H1 (cell line): ENCODE measurements around the gene SLC25A40. TPM values are rescaled to one million over a fixed set of nuclear protein-coding genes. Genes with fewer than 3 reads are reported as not detected.
A peak's percentile ranks its signal among the peaks of the same experiment; 100 is the strongest.

Source experiments
- CTCF ChIA-PET: fragments of 300-600 bp; sonication (Branson Sonifier 250); formaldehyde crosslinking; loops from one replicate; lab custom pipeline; 2021; ENCODE audit not compliant: partially characterized antibody; lab: Charles Lee
- POLR2A ChIA-PET: fragments of 300-600 bp; sonication (Branson Sonifier 250); formaldehyde crosslinking; loops from one replicate; lab custom pipeline; 2021; ENCODE audit warnings: inconsistent platforms; ENCODE audit not compliant: partially characterized antibody; lab: Charles Lee
- DNase-seq, 2 experiments: peaks; one replicate each; pipeline versions ENCODE4 v3.0.0 to v3.0.0-alpha.2; 2010 to 2022; ENCODE audit warnings: low spot score in 2 of 2, low read depth in 1 of 2, mixed read lengths in 1 of 2
- FAIRE-seq: peaks from 2 replicates; lab custom pipeline; 2011; peaks lifted over from hg19 to GRCh38; lab: Jason Lieb, UNC
- H2AFZ ChIP-seq: 2 replicates; pipeline ENCODE4 v1.8.1; 2012; ENCODE audit warnings: low read length, inconsistent platforms
- H2AK5ac ChIP-seq: 2 replicates; pipeline ENCODE4 v1.6.1; 2013; ENCODE audit warnings: low read depth, low read length
- H2BK120ac ChIP-seq: replicated peaks from 2 replicates; pipeline ENCODE3; 2013; ENCODE audit warnings: low read depth, low read length, inconsistent platforms
- H2BK12ac ChIP-seq: 2 replicates; pipeline ENCODE4 v1.6.1; 2013; ENCODE audit warnings: low read depth, low read length
- H2BK15ac ChIP-seq: 2 replicates; pipeline ENCODE4 v1.6.1; 2013; ENCODE audit warnings: low read length
- H2BK20ac ChIP-seq: 2 replicates; pipeline ENCODE4 v1.6.1; 2013; ENCODE audit warnings: low read length
- H2BK5ac ChIP-seq: 2 replicates; pipeline ENCODE4 v1.6.1; 2013; ENCODE audit warnings: low read depth, low read length
- H3K14ac ChIP-seq: 2 replicates; pipeline ENCODE4 v1.6.1; 2013; ENCODE audit warnings: inconsistent platforms; ENCODE audit not compliant: insufficient read length
- H3K18ac ChIP-seq: 2 replicates; pipeline ENCODE4 v1.6.1; 2013; ENCODE audit warnings: low read length; ENCODE audit errors: extremely low read depth
- H3K23ac ChIP-seq: 2 replicates; pipeline ENCODE4 v1.6.1; 2013; ENCODE audit warnings: inconsistent platforms; ENCODE audit not compliant: insufficient read length
- H3K23me2 ChIP-seq: 2 replicates; pipeline ENCODE4 v1.6.1; 2013; ENCODE audit warnings: low read depth, low read length
- H3K27ac ChIP-seq: 2 replicates; pipeline ENCODE4 v1.6.1; 2011; ENCODE audit warnings: low read depth, low read length, inconsistent platforms
- H3K27me3 ChIP-seq, 4 experiments: replicated peaks in 1 of 4; 1 replicate in 1 of 4; 2 replicates in 3 of 4; pipeline versions ENCODE4 v1.6.1 to v1.8.1; 2011 to 2013; ENCODE audit warnings: low read length in 3 of 4, mild to moderate bottlenecking in 3 of 4, inconsistent platforms in 2 of 4, mixed read lengths in 2 of 4, moderate library complexity in 1 of 4; ENCODE audit not compliant: control insufficient read depth in 3 of 4, insufficient read depth in 3 of 4; ENCODE audit errors: extremely low read depth in 1 of 4
- H3K36me3 ChIP-seq, 4 experiments: 2 replicates each; pipeline versions ENCODE4 v1.6.1 to v1.8.1; 2011 to 2013; ENCODE audit warnings: mild to moderate bottlenecking in 4 of 4, low read length in 3 of 4, moderate library complexity in 2 of 4, control low read depth in 1 of 4, inconsistent platforms in 1 of 4; ENCODE audit not compliant: insufficient read depth in 4 of 4, control insufficient read depth in 2 of 4
- H3K4ac ChIP-seq: replicated peaks from 2 replicates; pipeline ENCODE3; 2013; ENCODE audit warnings: low read length, low read depth, mixed read lengths, inconsistent platforms; ENCODE audit not compliant: insufficient read length
- H3K4me1 ChIP-seq, 4 experiments: replicated peaks in 1 of 4; 1 replicate in 1 of 4; 2 replicates in 3 of 4; pipeline versions ENCODE4 v1.6.1 to v1.8.1; 2011 to 2013; ENCODE audit warnings: low read length in 3 of 4, inconsistent platforms in 2 of 4, mixed read lengths in 1 of 4; ENCODE audit not compliant: insufficient read depth in 4 of 4, control insufficient read depth in 3 of 4
- H3K4me2 ChIP-seq, 2 experiments: 2 replicates each; pipeline versions ENCODE4 v1.6.1 to v1.8.1; 2011 to 2013; ENCODE audit warnings: low read depth in 2 of 2, low read length in 2 of 2, control low read depth in 1 of 2, inconsistent platforms in 1 of 2, mild to moderate bottlenecking in 1 of 2; ENCODE audit not compliant: insufficient read depth in 1 of 2
- H3K4me3 ChIP-seq, 4 experiments: fragments of 200-600, 300-600 bp in 1 of 4; sonication (generic), shearing (Covaris generic), sonication (Bioruptor Twin) in 1 of 4; 2 replicates each; pipeline versions ENCODE4 v1.5.1 to v1.8.1; 2011 to 2016; ENCODE audit warnings: low read length in 4 of 4, low read depth in 3 of 4, control low read depth in 2 of 4, inconsistent platforms in 2 of 4, mild to moderate bottlenecking in 2 of 4, mixed read lengths in 1 of 4, moderate library complexity in 1 of 4; ENCODE audit not compliant: insufficient read depth in 2 of 4; ENCODE audit errors: extremely low read depth in 1 of 4
- H3K56ac ChIP-seq: replicated peaks from 2 replicates; pipeline ENCODE3; 2013; ENCODE audit warnings: low read depth, mild to moderate bottlenecking, mixed read lengths, low read length, inconsistent platforms; ENCODE audit not compliant: insufficient read length
- H3K79me1 ChIP-seq: 2 replicates; pipeline ENCODE4 v1.6.1; 2013; ENCODE audit warnings: low read depth, low read length, control low read depth
- H3K79me2 ChIP-seq, 2 experiments: 2 replicates each; pipeline versions ENCODE4 v1.6.1 to v1.8.1; 2012 to 2013; ENCODE audit warnings: low read length in 2 of 2, mild to moderate bottlenecking in 2 of 2, inconsistent platforms in 1 of 2; ENCODE audit not compliant: insufficient read depth in 2 of 2, control insufficient read depth in 1 of 2
- H3K9ac ChIP-seq, 4 experiments: replicated peaks in 1 of 4; 1 replicate in 1 of 4; 2 replicates in 3 of 4; pipeline versions ENCODE4 v1.6.1 to v1.8.1; 2011 to 2013; ENCODE audit warnings: low read depth in 3 of 4, low read length in 3 of 4, control low read depth in 2 of 4, mild to moderate bottlenecking in 2 of 4, moderate library complexity in 2 of 4, inconsistent platforms in 1 of 4; ENCODE audit errors: extremely low read depth in 1 of 4
- H3K9me3 ChIP-seq, 2 experiments: 2 replicates each; pipeline versions ENCODE4 v1.6.1 to v1.8.1; 2012 to 2013; ENCODE audit warnings: mild to moderate bottlenecking in 2 of 2, moderate library complexity in 2 of 2, control low read depth in 1 of 2, inconsistent platforms in 1 of 2, low read depth in 1 of 2, low read length in 1 of 2, mixed read lengths in 1 of 2; ENCODE audit not compliant: insufficient read depth in 2 of 2
- H4K20me1 ChIP-seq, 2 experiments: replicated peaks in 1 of 2; 2 replicates each; pipeline versions ENCODE3 to v1.8.1; 2011 to 2013; ENCODE audit warnings: inconsistent platforms in 2 of 2, low read length in 2 of 2, mild to moderate bottlenecking in 1 of 2; ENCODE audit not compliant: insufficient read depth in 2 of 2, control insufficient read depth in 1 of 2
- H4K5ac ChIP-seq: 2 replicates; pipeline ENCODE4 v1.6.1; 2013; ENCODE audit warnings: low read length, low read depth, mixed read lengths, inconsistent platforms; ENCODE audit not compliant: insufficient read length
- H4K8ac ChIP-seq: 2 replicates; pipeline ENCODE4 v1.8.0; 2013; ENCODE audit warnings: mild to moderate bottlenecking, moderate library complexity, low read length, inconsistent platforms; ENCODE audit not compliant: insufficient read depth; ENCODE audit errors: extremely low read depth
- H4K91ac ChIP-seq: replicated peaks from 2 replicates; pipeline ENCODE3; 2013; ENCODE audit warnings: low read length, mixed read lengths, inconsistent platforms; ENCODE audit not compliant: insufficient read length
- CHD2 ChIP-seq: IDR thresholded peaks from 2 replicates; pipeline ENCODE4 v1.6.1; 2012; ENCODE audit warnings: low read length, improper control_type of control experiment
- CTBP2 ChIP-seq: IDR thresholded peaks from 2 replicates; pipeline ENCODE4 v1.7.0; 2011; ENCODE audit warnings: borderline replicate concordance, mild to moderate bottlenecking, moderate library complexity, mixed read lengths, low read length; ENCODE audit not compliant: insufficient read depth, insufficient read length
- EP300 ChIP-seq, 2 experiments: IDR thresholded peaks; 1 replicate in 1 of 2; 2 replicates in 1 of 2; pipeline ENCODE4 v1.6.1; 2011 to 2012; ENCODE audit warnings: low read depth in 2 of 2, low read length in 2 of 2, mild to moderate bottlenecking in 2 of 2, borderline replicate concordance in 1 of 2, inconsistent platforms in 1 of 2, moderate library complexity in 1 of 2
- FOSL1 ChIP-seq: IDR thresholded peaks from 2 replicates; pipeline ENCODE4 v1.6.1; 2011; ENCODE audit warnings: mild to moderate bottlenecking, low read depth, low read length, moderate library complexity; ENCODE audit not compliant: insufficient read depth
- JUND ChIP-seq: IDR thresholded peaks from 2 replicates; pipeline ENCODE4 v1.6.1; 2011; ENCODE audit warnings: mild to moderate bottlenecking, improper control_type of control experiment, low read length
- RBBP5 ChIP-seq: IDR thresholded peaks from 2 replicates; pipeline ENCODE4 v1.7.1; 2012; ENCODE audit warnings: low read depth, mild to moderate bottlenecking, inconsistent platforms, low read length, moderate library complexity, borderline replicate concordance
- TBP ChIP-seq: IDR thresholded peaks from 2 replicates; pipeline ENCODE4 v1.6.1; 2011; ENCODE audit warnings: low read depth, low read length, improper control_type of control experiment
- TCF12 ChIP-seq: IDR thresholded peaks from 2 replicates; pipeline ENCODE4 v1.6.1; 2011; ENCODE audit warnings: low read depth, mild to moderate bottlenecking, low read length
- YY1 ChIP-seq: IDR thresholded peaks from 2 replicates; pipeline ENCODE4 v1.6.1; 2011; ENCODE audit warnings: low read depth, mild to moderate bottlenecking, low read length
- WGBS, 2 experiments: shearing (Covaris generic) in 1 of 2; methylation state at CpG; one replicate each; pipeline versions ENCODE4 v1.1.6 to v1.1.7; 2013 to 2015; ENCODE audit warnings: low lambda C conversion rate in 2 of 2, mixed read lengths in 2 of 2, inconsistent platforms in 1 of 2, low coverage in 1 of 2, missing lambda C conversion rate in 1 of 2; ENCODE audit not compliant: insufficient replicate concordance in 2 of 2, insufficient coverage in 1 of 2, insufficient read length in 1 of 2; ENCODE audit errors: extremely low coverage in 1 of 2, missing lambda C conversion rate in 1 of 2; 5-methylcytosine and 5-hydroxymethylcytosine counted together
- polyA plus RNA-seq, 7 experiments: library from polyadenylated mRNA; depleted of rRNA in 3 of 7; stranded (reverse) in 5 of 7; unstranded in 2 of 7; fragments of >200 nt in 5 of 7; fragments of 200-250 nt in 2 of 7; gene quantifications; 1 replicate in 5 of 7; 2 replicates in 1 of 7; 4 replicates in 1 of 7; pipeline versions ENCODE4 v1.2.1 to v1.2.3, GENCODE V29; 2011 to 2013; ENCODE audit warnings: missing spikeins in 2 of 7, mixed read lengths in 2 of 7
- total RNA-seq: library from RNA; stranded (reverse); fragmentation: NEBNext Ultra II Directional; extraction: Animal tissue kit (Norgen Biotek cat#: 25700); gene quantifications from 2 replicates; pipeline ENCODE4 v1.2.1, GENCODE V29; 2021

SLC25A40 gene
- total and polyA plus RNA-seq, 2 of the 8 experiments (the other 6 are each of a cell fraction or from before 2014, with no cell fraction given), result 6.5 to 17.3 TPM

DNA sequence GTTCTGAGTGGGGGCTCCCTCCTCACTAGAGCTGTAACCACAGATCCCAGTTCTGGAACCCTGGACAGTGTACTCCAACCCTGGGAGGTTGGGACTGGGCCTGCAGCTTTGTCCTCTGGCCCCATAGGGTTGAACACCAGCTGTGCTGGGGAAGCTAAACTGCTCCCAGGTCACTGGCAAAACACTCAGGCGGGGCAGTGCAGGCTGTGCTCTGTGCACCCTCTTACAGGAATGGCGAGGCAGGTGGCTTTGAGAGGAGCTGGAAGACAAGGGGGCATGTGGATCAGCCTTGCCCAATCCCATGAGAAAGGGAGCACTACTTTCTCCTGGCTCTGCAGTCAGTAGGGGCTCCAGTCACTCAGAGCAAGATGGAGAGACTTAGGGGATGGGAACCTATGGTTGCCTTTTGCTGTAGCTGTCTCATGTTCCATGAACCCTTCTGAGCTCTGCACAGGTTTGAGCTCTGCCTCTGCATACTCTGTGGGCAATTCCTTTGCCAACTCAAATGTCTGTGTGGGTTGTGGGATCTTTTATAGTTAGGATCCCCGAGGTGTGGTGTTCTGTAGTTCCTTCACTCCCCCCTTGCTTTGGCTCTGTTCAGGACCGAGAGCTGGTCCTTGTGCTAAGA lies 90.7 kb downstream of the SLC25A40 start:
- H2BK20ac ChIP-seq, result no peak overlapping the region
- no peaks in the 10 kb centered on the region for H3K23me2 ChIP-seq
- POLR2A ChIA-PET, result no interaction called here
- no peak overlapping the region for H3K9ac ChIP-seq
- CTCF ChIA-PET, result interaction anchor here (0.9 to 3.3 kb wide), 4 partner anchors 12 to 384 kb away, joined by 3 to 13 read pairs (median 4); no protein-coding TSS in a partner anchor
- no peaks in the 10 kb centered on the region for H3K4me1 ChIP-seq
- H3K9me3 ChIP-seq, result no peaks in the 10 kb centered on the region
- no peak overlapping the region for H3K4me3 ChIP-seq
- H3K79me2 ChIP-seq, result no peaks in the 10 kb centered on the region
- no peak overlapping the region for H3K18ac ChIP-seq
- no peak overlapping the region for H2BK15ac ChIP-seq
- no peak overlapping the region for H3K27ac ChIP-seq
- peaks cover 0 to 1% of the 10 kb centered on the region in 2 experiments for H4K20me1 ChIP-seq
- FAIRE-seq, result no peak
- no peak overlapping the region for H4K5ac ChIP-seq
- 93% methylated on average over 4 of the region's 4 CpGs; no CpG with 5 or more reads in 1 of the 2 experiments for WGBS, 2 experiments
- no peak overlapping the region for H4K91ac ChIP-seq
- no peak overlapping the region for H2AFZ ChIP-seq
- no peak overlapping the region for H2BK12ac ChIP-seq
- no peak overlapping the region for H2AK5ac ChIP-seq
- no peaks in the 10 kb centered on the region for H3K27me3 ChIP-seq
- no peak overlapping the region for H3K14ac ChIP-seq
- no peak for DNase-seq
- H3K36me3 ChIP-seq, result no peaks in the 10 kb centered on the region
- H2BK120ac ChIP-seq, result no peak overlapping the region
- peak overlapping the region; percentile 63; the same call in 1 of the 2 replicates for H4K8ac ChIP-seq
- no peak overlapping the region for H3K4me2 ChIP-seq
- no peak overlapping the region for H3K4ac ChIP-seq
- no peak overlapping the region for H3K56ac ChIP-seq
- no peak overlapping the region for H2BK5ac ChIP-seq
- H3K23ac ChIP-seq, result no peak overlapping the region
- H3K79me1 ChIP-seq, result no peaks in the 10 kb centered on the region
- TF ChIP-seq YY1, result no peak
- no peak for TF ChIP-seq TCF12
- no peak for TF ChIP-seq EP300 (IDR thresholded peaks at IDR 0.05; ENCODE audit: borderline replicate concordance in 1 of 2, low read depth in 2 of 2, low read length in 2 of 2)
- TF ChIP-seq CHD2, result no peak
- no peak for TF ChIP-seq RBBP5
- no peak for TF ChIP-seq CTBP2
- TF ChIP-seq TBP, result no peak
- no peak for TF ChIP-seq FOSL1
- TF ChIP-seq JUND, result no peak
